ENCODE data around the gene LAMB4.

The LAMB4 gene

DNA sequence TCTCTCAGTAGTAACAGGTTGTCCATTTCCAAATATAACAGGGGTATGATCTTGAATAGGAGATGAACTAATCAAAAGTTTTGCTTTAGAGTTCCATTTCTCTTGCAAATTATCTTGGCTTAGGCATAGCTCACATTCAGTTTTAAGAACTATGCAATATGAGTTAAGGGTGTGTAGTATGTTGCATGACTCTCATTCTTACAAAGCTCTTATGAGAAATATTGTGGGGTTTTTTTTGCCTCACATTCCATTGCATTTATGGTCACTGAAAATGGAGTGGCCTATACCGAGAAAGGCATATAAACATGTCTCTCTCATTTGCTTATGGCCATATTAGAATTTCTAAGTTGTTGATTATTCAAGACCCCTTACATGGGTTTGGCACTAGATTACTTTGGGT is 78.7 kb downstream of the LAMB4 start:
- Histone ChIP-seq H3K4me2 (ENCODE audit: low read length) (no peak overlapping the region), H3K36me3 (ENCODE audit: control insufficient read depth, low read length) (no peaks in the 10 kb centered on the region), H3K9me2 (replicated peaks; ENCODE audit: control insufficient read depth, low read length) (no peaks in the 10 kb centered on the region), H3K27ac (ENCODE audit: low read depth, low read length) (no peak overlapping the region), H4K20me1 (ENCODE audit: control insufficient read depth, insufficient read depth, low read depth, low read length) (no peaks in the 10 kb centered on the region), H3K79me2 (ENCODE audit: control insufficient read depth, low read length) (no peaks in the 10 kb centered on the region), H3K9me3 (ENCODE audit: control insufficient read depth, insufficient read depth, low read length) (no peaks in the 10 kb centered on the region), H3K4me1 (ENCODE audit: control insufficient read depth, low read length) (peaks cover 14% of the 10 kb centered on the region), H3F3A (ENCODE audit: control insufficient read depth, insufficient read depth) (no peaks in the 10 kb centered on the region), H3K4me3 (ENCODE audit: low read length) (no peak overlapping the region), H3K27me3 (ENCODE audit: control insufficient read depth, low read length) (no peaks in the 10 kb centered on the region)
- TF ChIP-seq EZH2phosphoT487 (IDR thresholded peaks at IDR 0.05; ENCODE audit: borderline replicate concordance, low read length): no peak
- TF ChIP-seq, protein P1, sequence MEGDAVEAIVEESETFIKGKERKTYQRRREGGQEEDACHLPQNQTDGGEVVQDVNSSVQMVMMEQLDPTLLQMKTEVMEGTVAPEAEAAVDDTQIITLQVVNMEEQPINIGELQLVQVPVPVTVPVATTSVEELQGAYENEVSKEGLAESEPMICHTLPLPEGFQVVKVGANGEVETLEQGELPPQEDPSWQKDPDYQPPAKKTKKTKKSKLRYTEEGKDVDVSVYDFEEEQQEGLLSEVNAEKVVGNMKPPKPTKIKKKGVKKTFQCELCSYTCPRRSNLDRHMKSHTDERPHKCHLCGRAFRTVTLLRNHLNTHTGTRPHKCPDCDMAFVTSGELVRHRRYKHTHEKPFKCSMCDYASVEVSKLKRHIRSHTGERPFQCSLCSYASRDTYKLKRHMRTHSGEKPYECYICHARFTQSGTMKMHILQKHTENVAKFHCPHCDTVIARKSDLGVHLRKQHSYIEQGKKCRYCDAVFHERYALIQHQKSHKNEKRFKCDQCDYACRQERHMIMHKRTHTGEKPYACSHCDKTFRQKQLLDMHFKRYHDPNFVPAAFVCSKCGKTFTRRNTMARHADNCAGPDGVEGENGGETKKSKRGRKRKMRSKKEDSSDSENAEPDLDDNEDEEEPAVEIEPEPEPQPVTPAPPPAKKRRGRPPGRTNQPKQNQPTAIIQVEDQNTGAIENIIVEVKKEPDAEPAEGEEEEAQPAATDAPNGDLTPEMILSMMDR (IDR thresholded peaks at IDR 0.05; ENCODE audit: low read depth, low read length, poor library complexity, severe bottlenecking): no peak

- no peaks in the 10 kb centered on the region for H3K79me2 ChIP-seq (ENCODE audit: control insufficient read depth, low read length)
- no peaks in the 10 kb centered on the region for H3K9me2 ChIP-seq (replicated peaks; ENCODE audit: control insufficient read depth, low read length)
- H3K36me3 ChIP-seq (ENCODE audit: control insufficient read depth, low read length): no peaks in the 10 kb centered on the region
- H3K4me3 ChIP-seq (ENCODE audit: low read length): no peak overlapping the region
- H3F3A ChIP-seq (ENCODE audit: control insufficient read depth, insufficient read depth): no peaks in the 10 kb centered on the region
- no peaks in the 10 kb centered on the region for H3K9me3 ChIP-seq (ENCODE audit: control insufficient read depth, insufficient read depth, low read length)
- H4K20me1 ChIP-seq (ENCODE audit: control insufficient read depth, insufficient read depth, low read depth, low read length): no peaks in the 10 kb centered on the region
- H3K27me3 ChIP-seq (ENCODE audit: control insufficient read depth, low read length): no peaks in the 10 kb centered on the region
- H3K4me2 ChIP-seq (ENCODE audit: low read length): 0 out of 2 replicates have a peak overlapping the region, but pooled peaks have one; percentile 1
- H3K4me1 ChIP-seq (ENCODE audit: control insufficient read depth, low read length): peaks cover 14% of the 10 kb centered on the region
- TF ChIP-seq, protein P1 (IDR thresholded peaks at IDR 0.05; ENCODE audit: low read depth, low read length, poor library complexity, severe bottlenecking): no peak
- TF ChIP-seq EZH2phosphoT487 (IDR thresholded peaks at IDR 0.05; ENCODE audit: borderline replicate concordance, low read length): no peak
- no peak overlapping the region for H3K27ac ChIP-seq (ENCODE audit: low read depth, low read length)
These were observed 80.2 kb downstream of the LAMB4 start for GRCh38 chr7:108049962-108050361.

DNA sequence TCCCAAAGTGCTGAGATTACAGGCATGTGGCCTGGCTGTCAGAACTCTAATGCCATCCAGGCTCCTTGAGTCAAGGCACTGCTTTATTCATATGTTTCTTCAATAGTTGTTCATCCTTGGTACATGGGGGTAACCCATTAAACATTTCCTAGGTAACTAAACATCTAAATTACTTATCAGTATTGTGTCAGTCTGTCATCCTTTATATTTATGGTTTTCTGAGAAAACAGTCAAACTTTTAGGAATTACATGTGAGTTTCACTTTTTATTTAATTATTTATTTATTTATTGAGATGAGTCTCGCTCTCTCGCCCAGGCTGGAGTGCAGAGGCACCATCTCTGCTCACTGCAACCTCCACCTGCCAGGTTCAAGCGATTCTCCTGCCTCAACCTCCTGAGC is 81.7 kb downstream of the LAMB4 start:
- Histone ChIP-seq H3F3A (ENCODE audit: control insufficient read depth, insufficient read depth) (no peaks in the 10 kb centered on the region), H4K20me1 (ENCODE audit: control insufficient read depth, insufficient read depth, low read depth, low read length) (no peaks in the 10 kb centered on the region), H3K27me3 (ENCODE audit: control insufficient read depth, low read length) (no peaks in the 10 kb centered on the region), H3K27ac (ENCODE audit: low read depth, low read length) (no peak overlapping the region), H3K4me1 (ENCODE audit: control insufficient read depth, low read length) (peaks cover 14% of the 10 kb centered on the region), H3K36me3 (ENCODE audit: control insufficient read depth, low read length) (no peaks in the 10 kb centered on the region), H3K79me2 (ENCODE audit: control insufficient read depth, low read length) (no peaks in the 10 kb centered on the region), H3K4me3 (ENCODE audit: low read length) (peak overlapping the region; percentile 26; the same call in 1 of the 2 replicates), H3K4me2 (ENCODE audit: low read length) (peak overlapping the region; percentile 45), H3K9me3 (ENCODE audit: control insufficient read depth, insufficient read depth, low read length) (no peaks in the 10 kb centered on the region), H3K9me2 (replicated peaks; ENCODE audit: control insufficient read depth, low read length) (no peaks in the 10 kb centered on the region)
- TF ChIP-seq, protein P1 (IDR thresholded peaks at IDR 0.05; ENCODE audit: low read depth, low read length, poor library complexity, severe bottlenecking): no peak
- no peak for TF ChIP-seq EZH2phosphoT487 (IDR thresholded peaks at IDR 0.05; ENCODE audit: borderline replicate concordance, low read length)
